ENCODE measurements around the gene AVEN.

- TF ChIP-seq CTCF (conservative IDR thresholded peaks at IDR 0.05 in 1 of 2, IDR thresholded peaks at IDR 0.05 in 1 of 2; ENCODE audit: low read depth in 1 of 2, low read length in 2 of 2) (no peak), EZH2 (IDR thresholded peaks at IDR 0.05; ENCODE audit: low read length, missing control alignments) (no peak)
Measured at GRCh38 chr15:34027606-34028005, 11.4 kb downstream of the AVEN start.
